GM21367 (cell line): ENCODE data around the gene ABCB8.
A peak's percentile ranks its signal among the peaks of the same experiment; 100 is the strongest.
"Not testable (repeated sequence)": the region's sequence is repeated elsewhere in the genome, so short reads cannot be mapped to it uniquely, and the experiment has no call there.

ENCODE experiments used
- ATAC-seq: cut with Tn5 transposase; IDR thresholded peaks from one replicate; pipeline ENCODE4 v1.9.1; 2021; ENCODE audit not compliant: unreplicated experiment

The ABCB8 gene

GRCh38 chr7:151013733-151014497, 14.3 kb upstream of the ABCB8 start:
- peak; percentile 56 for ATAC-seq

- ATAC-seq = no peak
These were observed 13.3 kb upstream of the ABCB8 start for GRCh38 chr7:151014950-151015349.

GRCh38 chr7:151015967-151016366, 12.3 kb upstream of the ABCB8 start:
- ATAC-seq = no peak

- no peak for ATAC-seq
These were observed 11.7 kb upstream of the ABCB8 start for GRCh38 chr7:151016505-151016904.

- ATAC-seq = no peak
These were observed 11.3 kb upstream of the ABCB8 start for GRCh38 chr7:151016942-151017341.

- no peak for ATAC-seq
These were observed 10.8 kb upstream of the ABCB8 start for GRCh38 chr7:151017370-151017952.

- ATAC-seq = no peak
These were observed 10.3 kb upstream of the ABCB8 start for GRCh38 chr7:151017953-151018420.

GRCh38 chr7:151018421-151019129, 9.7 kb upstream of the ABCB8 start:
- no peak for ATAC-seq

- no peak for ATAC-seq
These were observed 9.2 kb upstream of the ABCB8 start for GRCh38 chr7:151019130-151019447.

GRCh38 chr7:151020231-151020630, 8.0 kb upstream of the ABCB8 start:
- no peak for ATAC-seq

- ATAC-seq = no peak
These were observed 5.0 kb upstream of the ABCB8 start for GRCh38 chr7:151023232-151023631.

- no peak for ATAC-seq
These were observed 3.7 kb upstream of the ABCB8 start, which contains the start of gene ATG9B for GRCh38 chr7:151024435-151025056. Gene ATG9B (minus strand): TSS chr7:151024494. CDS start chr7:151024423, 71 bp downstream.

- no peak for ATAC-seq
These were observed 2.2 kb upstream of the ABCB8 start for GRCh38 chr7:151025924-151026671.

- ATAC-seq = not testable (repeated sequence)
These were observed 1.2 kb upstream of the ABCB8 start for GRCh38 chr7:151026771-151027727.

- ATAC-seq = not testable (repeated sequence)
These were observed 521 bp upstream of the ABCB8 start for GRCh38 chr7:151027728-151028130.

- ATAC-seq = no peak
These were observed 775 bp downstream of the ABCB8 start for GRCh38 chr7:151028948-151029501.

GRCh38 chr7:151031011-151031410, 2.8 kb downstream of the ABCB8 start:
- no peak for ATAC-seq

GRCh38 chr7:151032936-151033863, 5.0 kb downstream of the ABCB8 start:
- ATAC-seq = no peak
